CD14-positive monocyte (primary cell): ENCODE measurements around the gene PDPR. TPM values are rescaled to one million over a fixed set of nuclear protein-coding genes. Genes with fewer than 3 reads are reported as not detected.
A peak's percentile ranks its signal among the peaks of the same experiment; 100 is the strongest.
"Not testable (repeated sequence)": the region's sequence is repeated elsewhere in the genome, so short reads cannot be mapped to it uniquely, and the experiment has no call there.

Experiments used
- DNase-seq, 3 donors: peaks; one replicate each; pipeline ENCODE4 v3.0.0-alpha.2; 2011 to 2022
- H2AFZ ChIP-seq: 2 replicates; pipeline ENCODE4 v1.6.0; 2012; ENCODE audit warnings: mild to moderate bottlenecking, low read depth, low read length, inconsistent platforms; ENCODE audit not compliant: insufficient read depth, poor library complexity, severe bottlenecking
- H3K27ac ChIP-seq, 2 donors: 1 replicate in 1 of 2; 2 replicates in 1 of 2; pipeline ENCODE4 v1.5.1; 2012 to 2013; ENCODE audit warnings: low read length in 2 of 2, control low read depth in 1 of 2, inconsistent platforms in 1 of 2, low read depth in 1 of 2, mild to moderate bottlenecking in 1 of 2
- H3K27me3 ChIP-seq, 2 donors: one replicate each; pipeline versions ENCODE4 v1.6.0 to v1.6.1; 2011 to 2013; ENCODE audit warnings: low read length in 2 of 2; ENCODE audit not compliant: control insufficient read depth in 2 of 2, insufficient read depth in 2 of 2
- H3K36me3 ChIP-seq, 2 donors: replicated peaks in 1 of 2; 1 replicate in 1 of 2; 2 replicates in 1 of 2; pipeline versions ENCODE4 v1.5.1 to v1.6.1; 2012 to 2013; ENCODE audit warnings: low read length in 2 of 2, control low read depth in 1 of 2, inconsistent platforms in 1 of 2, mild to moderate bottlenecking in 1 of 2; ENCODE audit not compliant: insufficient read depth in 2 of 2, control insufficient read depth in 1 of 2
- H3K4me1 ChIP-seq, 2 donors: 1 replicate in 1 of 2; 2 replicates in 1 of 2; pipeline versions ENCODE4 v1.5.1 to v1.6.1; 2012 to 2013; ENCODE audit warnings: low read length in 2 of 2, control low read depth in 1 of 2, inconsistent platforms in 1 of 2, mild to moderate bottlenecking in 1 of 2, moderate library complexity in 1 of 2; ENCODE audit not compliant: insufficient read depth in 2 of 2, control insufficient read depth in 1 of 2
- H3K4me2 ChIP-seq: replicated peaks from 2 replicates; pipeline ENCODE3; 2012; ENCODE audit warnings: low read length, moderate library complexity, mild to moderate bottlenecking; ENCODE audit not compliant: poor library complexity, severe bottlenecking; ENCODE audit errors: extremely low read depth
- H3K4me3 ChIP-seq, 3 experiments: fragments of 200-600 bp in 1 of 3; sonication (generic) in 1 of 3; replicated peaks in 1 of 3; 1 replicate in 2 of 3; 2 replicates in 1 of 3; pipeline ENCODE4 v1.5.1; 2011 to 2013; ENCODE audit warnings: low read length in 3 of 3, mild to moderate bottlenecking in 3 of 3, control low read depth in 2 of 3, low read depth in 2 of 3, inconsistent platforms in 1 of 3, moderate library complexity in 1 of 3
- H3K79me2 ChIP-seq: 2 replicates; pipeline ENCODE4 v1.6.0; 2012; ENCODE audit warnings: mild to moderate bottlenecking, control low read depth, inconsistent platforms, low read length, moderate library complexity; ENCODE audit not compliant: insufficient read depth
- H3K9ac ChIP-seq: 2 replicates; pipeline ENCODE4 v1.6.0; 2017; ENCODE audit warnings: low read length, mild to moderate bottlenecking; ENCODE audit not compliant: insufficient read depth, poor library complexity, severe bottlenecking
- H3K9me3 ChIP-seq, 2 donors: replicated peaks in 1 of 2; 1 replicate in 1 of 2; 2 replicates in 1 of 2; pipeline versions ENCODE4 v1.5.1 to v1.6.1; 2012 to 2013; ENCODE audit warnings: low read length in 2 of 2, control low read depth in 1 of 2; ENCODE audit not compliant: control insufficient read depth in 1 of 2, insufficient read depth in 1 of 2
- H4K20me1 ChIP-seq: 2 replicates; pipeline ENCODE4 v1.6.0; 2012; ENCODE audit warnings: mild to moderate bottlenecking, low read length, control low read depth, moderate library complexity; ENCODE audit not compliant: insufficient read depth
- H3K27ac Mint-ChIP-seq, 7 donors: one replicate each; pipeline ENCODE4 v1.8.0; 2020; ENCODE audit warnings: mild to moderate bottlenecking in 7 of 7, mixed read lengths in 7 of 7, moderate library complexity in 6 of 7, inconsistent platforms in 2 of 7
- H3K27me3 Mint-ChIP-seq, 3 donors: one replicate each; pipeline ENCODE4 v1.8.0; 2021 to 2022; ENCODE audit warnings: low read depth in 3 of 3, mild to moderate bottlenecking in 3 of 3, mixed read lengths in 3 of 3, moderate library complexity in 3 of 3, inconsistent platforms in 1 of 3
- H3K36me3 Mint-ChIP-seq, 2 donors: one replicate each; pipeline ENCODE4 v1.8.0; 2020; ENCODE audit warnings: mixed read lengths in 2 of 2, inconsistent platforms in 1 of 2, mild to moderate bottlenecking in 1 of 2
- H3K4me1 Mint-ChIP-seq: one replicate; pipeline ENCODE4 v1.8.0; 2020; ENCODE audit warnings: mild to moderate bottlenecking, mixed read lengths
- H3K4me3 Mint-ChIP-seq, 2 donors: one replicate each; pipeline ENCODE4 v1.8.0; 2020; ENCODE audit warnings: mild to moderate bottlenecking in 2 of 2, mixed read lengths in 2 of 2, moderate library complexity in 1 of 2
- H3K9me3 Mint-ChIP-seq, 7 donors: one replicate each; pipeline ENCODE4 v1.8.0; 2020 to 2022; ENCODE audit warnings: mixed read lengths in 7 of 7, mild to moderate bottlenecking in 6 of 7, moderate library complexity in 6 of 7, inconsistent platforms in 2 of 7
- WGBS: methylation state at CpG from one replicate; pipeline ENCODE4 v1.1.5; 2013; ENCODE audit warnings: missing lambda C conversion rate; ENCODE audit not compliant: insufficient coverage; 5-methylcytosine and 5-hydroxymethylcytosine counted together
- intact Hi-C, 2 donors: fragments of 100-400 bp; cut with micrococcal nuclease; formaldehyde crosslinking; loops; one replicate each; pipeline versions ENCODE4 v1.15.0 to v1.15.1; 2023
- polyA plus RNA-seq, 3 donors: library from polyadenylated mRNA; depleted of rRNA in 1 of 3; unstranded in 2 of 3; stranded (reverse) in 1 of 3; fragments of 300-500 nt in 2 of 3; fragments of >200 nt in 1 of 3; fragmentation: Illumina TruSeq in 2 of 3; gene quantifications; 1 replicate in 2 of 3; 2 replicates in 1 of 3; pipeline ENCODE4 v1.2.3, GENCODE V29; 2012 to 2021

Gene PDPR
- polyA plus RNA-seq, 3 donors = 5.1 to 26.4 (median 5.7) TPM

DNA sequence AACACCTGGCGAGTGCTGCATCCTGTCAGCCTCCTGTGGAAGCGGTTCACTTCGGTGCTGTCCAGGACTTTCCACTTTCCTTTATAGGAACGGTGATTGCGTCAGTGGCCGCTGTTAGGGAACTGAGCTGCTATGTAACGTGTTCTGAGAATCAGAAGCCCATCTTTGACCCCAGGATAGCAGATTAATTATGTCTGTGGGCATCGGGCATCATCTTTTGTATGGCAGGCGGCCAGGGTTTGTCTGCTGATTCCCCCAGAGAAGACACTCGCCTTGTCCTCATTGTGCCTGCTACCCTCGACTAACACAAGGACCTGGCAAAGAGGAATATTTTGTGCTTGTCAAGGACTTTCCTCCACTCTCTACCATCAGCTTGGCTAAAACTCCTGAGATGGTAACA, 33.7 kb downstream of the PDPR start:
- H3K4me3 ChIP-seq, intact Hi-C loops, H3K4me1 ChIP-seq, H4K20me1 ChIP-seq, H3K9me3 ChIP-seq, H3K4me3 Mint-ChIP-seq, H3K27ac Mint-ChIP-seq, H3K4me2 ChIP-seq, H3K27me3 ChIP-seq, H2AFZ ChIP-seq, H3K27ac ChIP-seq, H3K27me3 Mint-ChIP-seq, DNase-seq, H3K9me3 Mint-ChIP-seq, H3K79me2 ChIP-seq, H3K4me1 Mint-ChIP-seq, H3K9ac ChIP-seq: not testable (repeated sequence)
- H3K36me3 ChIP-seq = peaks cover 77 to 79% of the 10 kb centered on the region in 2 donors
- H3K36me3 Mint-ChIP-seq = peaks cover 73 to 81% of the 10 kb centered on the region in 2 donors
- WGBS = no CpG with 5 or more reads among the region's 11 CpGs

DNA sequence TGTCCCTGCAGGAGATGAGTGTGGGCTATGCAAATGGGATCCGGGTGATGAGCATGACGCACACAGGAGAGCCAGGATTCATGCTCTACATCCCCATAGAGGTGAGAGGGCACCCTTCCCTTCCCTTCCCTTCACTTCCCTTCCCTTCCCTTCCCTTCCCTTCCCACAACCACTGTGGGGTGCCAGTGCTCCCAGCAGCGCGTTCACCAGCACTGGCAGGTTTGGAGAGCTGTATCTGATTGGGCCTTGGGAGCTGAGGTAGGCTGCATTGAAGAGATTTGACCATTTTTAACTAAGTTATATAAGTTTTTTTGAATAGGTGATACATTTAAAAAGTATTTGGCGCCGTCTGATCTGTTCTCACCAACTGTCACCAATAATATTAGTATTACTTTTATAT, 34.3 kb downstream of the PDPR start:
- Mint-ChIP-seq H3K36me3 (peaks cover 71 to 81% of the 10 kb centered on the region in 2 donors), H3K27ac (peak overlapping the region in 1 of 7 donors; percentile 48)
- H3K9me3 ChIP-seq, H3K27me3 ChIP-seq, H3K27ac ChIP-seq, H4K20me1 ChIP-seq, H3K4me3 Mint-ChIP-seq, H3K9ac ChIP-seq, H3K4me1 ChIP-seq, intact Hi-C loops, H3K4me3 ChIP-seq, DNase-seq, H3K9me3 Mint-ChIP-seq, H3K4me2 ChIP-seq, H3K79me2 ChIP-seq, H3K27me3 Mint-ChIP-seq, H2AFZ ChIP-seq, H3K4me1 Mint-ChIP-seq: not testable (repeated sequence)
- peaks cover 77 to 79% of the 10 kb centered on the region in 2 donors for H3K36me3 ChIP-seq
- no CpG with 5 or more reads among the region's 6 CpGs for WGBS

DNA sequence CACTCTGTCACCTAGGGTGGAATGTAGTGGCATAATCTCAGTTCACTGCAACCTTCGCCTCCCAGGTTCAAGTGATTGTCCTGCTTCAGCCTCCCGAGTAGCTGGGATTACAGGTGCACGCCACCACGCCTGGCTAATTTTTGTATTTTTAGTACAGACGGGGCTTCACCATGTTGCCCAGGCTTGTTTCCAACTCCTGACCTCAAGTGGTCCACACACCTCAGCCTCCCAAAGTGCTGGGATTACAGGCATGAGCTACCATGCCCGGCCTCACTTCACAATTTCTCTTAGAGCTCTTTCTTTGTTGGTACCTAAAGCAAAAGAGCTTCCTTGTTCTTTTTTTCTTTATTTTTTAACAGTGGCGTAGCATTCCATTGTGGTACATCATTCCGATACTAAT, 35.2 kb downstream of the PDPR start:
- peaks cover 72 to 83% of the 10 kb centered on the region in 2 donors for H3K36me3 Mint-ChIP-seq
- DNase-seq, H3K27ac Mint-ChIP-seq, H3K9me3 ChIP-seq, H3K79me2 ChIP-seq, H3K4me2 ChIP-seq, H3K4me3 ChIP-seq, H3K4me1 Mint-ChIP-seq, H3K27ac ChIP-seq, H3K9ac ChIP-seq, H4K20me1 ChIP-seq, H3K27me3 ChIP-seq, H2AFZ ChIP-seq, H3K4me1 ChIP-seq, H3K9me3 Mint-ChIP-seq, H3K4me3 Mint-ChIP-seq, H3K27me3 Mint-ChIP-seq, intact Hi-C loops: not testable (repeated sequence)
- WGBS = 97% methylated on average over 4 of the region's 8 CpGs
- H3K36me3 ChIP-seq = peaks cover 77 to 82% of the 10 kb centered on the region in 2 donors
